HL-60 (cell line): Measurements from ENCODE around the gene SETDB2.

Source experiments
- CTCF ChIP-seq: IDR thresholded peaks from one replicate; pipeline ENCODE4 v1.5.1; 2011; ENCODE audit warnings: low read length, control low read depth, inconsistent platforms; ENCODE audit not compliant: insufficient read depth
- POLR2AphosphoS5 ChIP-seq: IDR thresholded peaks from 2 replicates; pipeline ENCODE4 v1.6.1; 2012; ENCODE audit warnings: low read depth
- REST ChIP-seq: IDR thresholded peaks from 2 replicates; pipeline ENCODE4 v1.6.1; 2012; ENCODE audit warnings: low read depth; ENCODE audit not compliant: insufficient replicate concordance
- SPI1 ChIP-seq: IDR thresholded peaks from 2 replicates; pipeline ENCODE4 v1.6.1; 2012; ENCODE audit warnings: low read depth, mild to moderate bottlenecking, borderline replicate concordance

GRCh38 chr13:49521224-49521623, 77.2 kb downstream of the SETDB2 start:
- TF ChIP-seq CTCF (no peak), REST (no peak), POLR2AphosphoS5 (no peak), SPI1 (no peak)
